Ishikawa (cell line): ENCODE data around the gene MIPOL1.

ENCODE experiments used
- CEBPB ChIP-seq: IDR thresholded peaks from 2 replicates; pipeline ENCODE4 v1.6.1; 2012
- CREB1 ChIP-seq: IDR thresholded peaks from 2 replicates; pipeline ENCODE4 v1.6.1; 2012; ENCODE audit warnings: low read depth
- EGR1 ChIP-seq: IDR thresholded peaks from 2 replicates; pipeline ENCODE4 v1.6.1; 2012
- EP300 ChIP-seq: IDR thresholded peaks from 2 replicates; pipeline ENCODE4 v1.6.1; 2012; ENCODE audit warnings: borderline replicate concordance
- FOXM1 ChIP-seq: IDR thresholded peaks from 2 replicates; pipeline ENCODE4 v1.6.1; 2012; ENCODE audit warnings: low read depth, borderline replicate concordance
- NFIC ChIP-seq: IDR thresholded peaks from 2 replicates; pipeline ENCODE4 v1.6.1; 2012
- RAD21 ChIP-seq: IDR thresholded peaks from 2 replicates; pipeline ENCODE4 v1.6.1; 2012; ENCODE audit warnings: low read depth
- TAF1 ChIP-seq: IDR thresholded peaks from 2 replicates; pipeline ENCODE4 v1.6.1; 2012; ENCODE audit warnings: low read depth, mild to moderate bottlenecking
- TCF12 ChIP-seq: IDR thresholded peaks from 2 replicates; pipeline ENCODE4 v1.6.1; 2012; ENCODE audit warnings: low read depth
- TEAD4 ChIP-seq: IDR thresholded peaks from 2 replicates; pipeline ENCODE4 v1.6.1; 2012
- YY1 ChIP-seq: IDR thresholded peaks from 2 replicates; pipeline ENCODE4 v1.6.1; 2012; ENCODE audit warnings: low read depth
- ZBTB7A ChIP-seq: IDR thresholded peaks from 2 replicates; pipeline ENCODE4 v1.6.1; 2012; ENCODE audit warnings: low read depth
- TF ChIP-seq, protein P1 (sequence below): IDR thresholded peaks from 2 replicates; pipeline ENCODE4 v1.6.1; 2012
- TF ChIP-seq, protein P2 (sequence below): IDR thresholded peaks from 2 replicates; pipeline ENCODE4 v1.6.1; 2012
- TF ChIP-seq, protein P3 (sequence below): IDR thresholded peaks from 2 replicates; pipeline ENCODE4 v1.6.1; 2012; ENCODE audit warnings: low read depth, mild to moderate bottlenecking

The MIPOL1 gene

DNA sequence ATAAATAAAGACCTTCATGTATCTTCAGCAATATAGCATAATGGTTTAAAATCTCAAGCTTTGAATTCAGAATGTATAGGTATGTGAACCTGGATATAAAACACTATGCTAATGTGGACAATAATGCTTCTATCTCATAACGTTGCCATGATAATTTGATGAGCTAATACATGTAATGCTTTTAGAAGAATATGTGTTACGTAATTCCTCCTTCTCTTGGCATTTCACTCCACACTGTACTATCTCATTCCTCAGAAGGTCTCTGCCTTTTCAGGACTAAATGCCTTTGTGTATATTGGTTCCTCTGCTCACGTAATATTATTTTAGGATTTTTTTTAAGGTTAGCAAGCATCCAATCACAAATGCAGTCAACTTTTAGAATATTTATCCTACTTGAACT lies 310.8 kb downstream of the MIPOL1 start:
- TF ChIP-seq RAD21: no peak
- no peak for TF ChIP-seq CEBPB
- no peak for TF ChIP-seq YY1
- TF ChIP-seq CREB1: no peak
- TF ChIP-seq, protein P1, sequence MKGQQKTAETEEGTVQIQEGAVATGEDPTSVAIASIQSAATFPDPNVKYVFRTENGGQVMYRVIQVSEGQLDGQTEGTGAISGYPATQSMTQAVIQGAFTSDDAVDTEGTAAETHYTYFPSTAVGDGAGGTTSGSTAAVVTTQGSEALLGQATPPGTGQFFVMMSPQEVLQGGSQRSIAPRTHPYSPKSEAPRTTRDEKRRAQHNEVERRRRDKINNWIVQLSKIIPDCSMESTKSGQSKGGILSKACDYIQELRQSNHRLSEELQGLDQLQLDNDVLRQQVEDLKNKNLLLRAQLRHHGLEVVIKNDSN: no peak
- TF ChIP-seq TCF12: no peak
- TF ChIP-seq TEAD4: no peak
- TF ChIP-seq, protein P2, sequence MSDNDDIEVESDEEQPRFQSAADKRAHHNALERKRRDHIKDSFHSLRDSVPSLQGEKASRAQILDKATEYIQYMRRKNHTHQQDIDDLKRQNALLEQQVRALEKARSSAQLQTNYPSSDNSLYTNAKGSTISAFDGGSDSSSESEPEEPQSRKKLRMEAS: no peak

DNA sequence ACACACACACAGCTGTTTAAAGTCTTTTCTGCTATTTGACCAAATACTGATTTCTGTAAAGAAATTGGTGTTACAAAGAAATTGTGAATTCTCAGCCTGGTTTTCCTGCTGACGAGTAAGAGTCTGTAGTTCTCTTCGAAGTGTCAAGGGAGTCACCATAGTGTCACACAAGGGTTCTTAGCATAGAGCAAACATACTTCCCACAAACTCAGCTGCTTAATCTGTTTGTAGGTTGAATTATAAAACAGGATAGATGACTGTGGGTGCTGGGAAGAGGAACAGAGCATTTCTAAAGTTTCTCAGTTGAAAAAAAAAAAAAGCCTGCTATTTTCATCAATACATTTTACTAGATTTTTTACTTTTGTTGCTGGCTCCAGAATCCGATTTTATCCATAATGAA lies 314.4 kb downstream of the MIPOL1 start:
- TF ChIP-seq TAF1: no peak
- TF ChIP-seq TCF12: no peak
- no peak for TF ChIP-seq FOXM1
- TF ChIP-seq, protein P1: no peak
- TF ChIP-seq CREB1: no peak

DNA sequence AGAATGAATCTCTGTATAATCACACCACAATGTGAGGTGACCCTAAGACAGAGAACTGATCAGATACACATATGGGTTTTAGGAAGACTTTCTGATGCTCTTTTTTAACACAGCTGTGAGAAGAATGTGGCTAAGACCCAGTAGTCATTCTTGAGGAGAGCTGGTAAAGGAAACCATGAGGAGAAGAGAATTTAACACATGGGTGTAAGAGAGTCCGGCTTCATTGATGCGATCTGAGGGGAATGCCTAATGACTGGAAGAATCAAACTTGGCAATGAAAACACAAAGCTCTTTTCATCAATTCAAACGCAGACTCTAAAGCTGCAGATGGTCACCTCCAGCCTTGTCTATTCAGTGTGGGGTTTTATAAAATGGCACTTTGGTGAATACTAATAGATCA lies 318.0 kb downstream of the MIPOL1 start:
- no peak for TF ChIP-seq TEAD4

DNA sequence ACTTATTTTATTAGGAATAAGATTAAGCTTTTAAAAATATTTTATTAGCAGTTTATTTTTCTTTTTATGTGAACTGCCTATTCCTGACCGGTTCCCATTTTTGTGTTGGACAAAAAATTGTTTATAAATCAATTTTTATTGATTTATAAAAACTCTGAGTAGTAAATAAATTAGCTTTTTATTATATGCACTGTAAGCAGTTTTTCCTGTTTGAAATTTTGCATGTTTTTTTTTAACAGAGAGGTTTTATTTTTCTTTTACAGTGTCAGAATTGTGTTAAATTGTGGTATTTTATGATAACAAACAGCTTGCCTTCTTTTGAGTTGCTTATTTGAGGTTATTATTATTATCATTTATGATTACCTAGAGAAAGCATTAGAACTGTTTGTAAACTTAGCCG lies 329.3 kb downstream of the MIPOL1 start:
- TF ChIP-seq FOXM1 (no peak), RAD21 (no peak), ZBTB7A (no peak)
- TF ChIP-seq, protein P3, sequence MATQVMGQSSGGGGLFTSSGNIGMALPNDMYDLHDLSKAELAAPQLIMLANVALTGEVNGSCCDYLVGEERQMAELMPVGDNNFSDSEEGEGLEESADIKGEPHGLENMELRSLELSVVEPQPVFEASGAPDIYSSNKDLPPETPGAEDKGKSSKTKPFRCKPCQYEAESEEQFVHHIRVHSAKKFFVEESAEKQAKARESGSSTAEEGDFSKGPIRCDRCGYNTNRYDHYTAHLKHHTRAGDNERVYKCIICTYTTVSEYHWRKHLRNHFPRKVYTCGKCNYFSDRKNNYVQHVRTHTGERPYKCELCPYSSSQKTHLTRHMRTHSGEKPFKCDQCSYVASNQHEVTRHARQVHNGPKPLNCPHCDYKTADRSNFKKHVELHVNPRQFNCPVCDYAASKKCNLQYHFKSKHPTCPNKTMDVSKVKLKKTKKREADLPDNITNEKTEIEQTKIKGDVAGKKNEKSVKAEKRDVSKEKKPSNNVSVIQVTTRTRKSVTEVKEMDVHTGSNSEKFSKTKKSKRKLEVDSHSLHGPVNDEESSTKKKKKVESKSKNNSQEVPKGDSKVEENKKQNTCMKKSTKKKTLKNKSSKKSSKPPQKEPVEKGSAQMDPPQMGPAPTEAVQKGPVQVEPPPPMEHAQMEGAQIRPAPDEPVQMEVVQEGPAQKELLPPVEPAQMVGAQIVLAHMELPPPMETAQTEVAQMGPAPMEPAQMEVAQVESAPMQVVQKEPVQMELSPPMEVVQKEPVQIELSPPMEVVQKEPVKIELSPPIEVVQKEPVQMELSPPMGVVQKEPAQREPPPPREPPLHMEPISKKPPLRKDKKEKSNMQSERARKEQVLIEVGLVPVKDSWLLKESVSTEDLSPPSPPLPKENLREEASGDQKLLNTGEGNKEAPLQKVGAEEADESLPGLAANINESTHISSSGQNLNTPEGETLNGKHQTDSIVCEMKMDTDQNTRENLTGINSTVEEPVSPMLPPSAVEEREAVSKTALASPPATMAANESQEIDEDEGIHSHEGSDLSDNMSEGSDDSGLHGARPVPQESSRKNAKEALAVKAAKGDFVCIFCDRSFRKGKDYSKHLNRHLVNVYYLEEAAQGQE: no peak
- TF ChIP-seq, protein P2: no peak

GRCh38 chr14:37539992-37540391 lies 342.3 kb downstream of the MIPOL1 start:
- TF ChIP-seq CREB1: no peak
- TF ChIP-seq, protein P3: no peak
- TF ChIP-seq, protein P1: no peak

- TF ChIP-seq RAD21 (no peak), YY1 (no peak), EP300 (no peak), CEBPB (no peak), ZBTB7A (no peak), CREB1 (no peak), TAF1 (no peak)
- TF ChIP-seq, protein P2: no peak
- TF ChIP-seq, protein P1: no peak
Measured at GRCh38 chr14:37544407-37544806, 346.7 kb downstream of the MIPOL1 start.

- TF ChIP-seq CREB1: no peak
- TF ChIP-seq RAD21: no peak
- no peak for TF ChIP-seq FOXM1
- no peak for TF ChIP-seq NFIC
- TF ChIP-seq YY1: no peak
- TF ChIP-seq, protein P2: no peak
- no peak for TF ChIP-seq ZBTB7A
- TF ChIP-seq TCF12: no peak
- TF ChIP-seq CEBPB: no peak
- TF ChIP-seq EGR1: no peak
- no peak for TF ChIP-seq EP300
- no peak for TF ChIP-seq TAF1
- no peak for TF ChIP-seq TEAD4
- TF ChIP-seq, protein P1: no peak
Measured at GRCh38 chr14:37545174-37545573, 347.4 kb downstream of the MIPOL1 start.
